Left kidney (tissue), 2 donors: ENCODE data around the gene MCM10. TPM values are rescaled to one million over a fixed set of nuclear protein-coding genes. Genes with fewer than 3 reads are reported as not detected.
"Not testable (repeated sequence)": the region's sequence is repeated elsewhere in the genome, so short reads cannot be mapped to it uniquely, and the experiment has no call there.

Experiments used
- DNase-seq: peaks from one replicate; pipeline ENCODE4 v3.0.0-alpha.2; 2013
- polyA plus RNA-seq: library from polyadenylated mRNA; unstranded; fragments of 120-200 nt; gene quantifications from one replicate; pipeline ENCODE4 v1.2.1, GENCODE V29; 2013; ENCODE audit not compliant: insufficient read length

MCM10 gene
- polyA plus RNA-seq, 1 donor = 17.1 TPM

DNA sequence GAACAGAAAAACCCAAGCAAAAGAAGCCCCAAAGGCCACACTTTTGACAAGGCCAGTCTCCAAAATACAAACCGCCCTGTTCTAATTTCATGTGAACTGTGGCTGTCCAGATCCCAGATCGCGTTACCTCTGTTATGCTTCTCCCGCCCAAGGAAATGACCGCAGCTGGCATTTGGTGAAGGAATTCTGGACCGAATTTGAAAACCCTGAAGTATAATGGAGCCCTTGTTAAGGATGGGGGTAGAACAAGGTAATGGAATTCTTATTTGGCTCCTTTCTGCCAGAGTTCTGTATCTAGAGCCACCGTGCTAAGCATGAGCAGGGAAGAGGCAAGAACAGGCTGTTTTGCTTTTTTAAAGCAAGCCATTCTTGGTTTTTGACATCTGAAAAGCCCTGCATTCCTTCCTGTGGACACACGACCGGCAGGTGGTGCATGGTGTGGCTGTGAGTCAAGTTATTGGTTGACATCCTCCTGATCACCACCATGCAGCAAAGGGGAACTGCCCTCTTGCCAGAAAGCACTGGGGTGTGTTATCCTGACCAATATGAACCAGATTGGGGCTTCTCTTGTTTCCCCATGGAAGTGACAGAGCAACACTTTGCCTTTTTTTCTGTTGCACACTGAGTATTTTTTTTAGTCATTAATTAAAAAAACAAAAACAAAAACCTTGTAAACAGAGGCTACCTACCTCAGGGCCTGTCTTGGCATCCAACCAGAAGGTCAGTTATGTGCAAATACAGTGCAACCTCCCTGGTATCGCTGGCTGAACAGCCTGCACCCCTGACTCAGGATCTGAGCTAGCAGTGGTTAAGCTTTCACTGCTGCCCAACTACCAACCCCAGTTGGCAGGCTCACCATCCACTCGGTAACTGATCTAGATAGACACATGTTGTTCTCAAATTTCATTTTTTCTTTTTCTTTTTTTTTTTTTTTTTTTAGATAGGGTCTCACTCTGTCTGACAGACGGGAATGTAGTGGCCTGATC is 58.6 kb downstream of the MCM10 start:
- DNase-seq = no peak

DNA sequence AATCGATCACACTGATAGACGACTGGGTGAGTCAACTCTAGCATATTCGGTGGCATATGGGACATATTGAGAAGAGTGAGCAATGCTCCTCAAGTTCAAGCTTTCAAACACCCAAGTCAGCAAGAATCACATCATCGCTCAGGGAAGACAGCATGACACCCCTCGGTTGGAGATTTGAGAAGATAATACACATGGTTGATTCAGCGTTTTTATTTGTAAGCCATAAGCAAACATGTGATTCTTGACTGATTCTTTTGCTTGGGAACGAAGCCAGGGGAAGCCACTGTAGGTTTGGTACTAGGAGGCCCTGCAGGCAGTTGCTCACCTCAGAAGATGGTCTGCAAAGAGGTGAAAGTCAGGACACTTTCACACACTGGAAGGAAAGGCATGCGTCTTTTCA is 60.2 kb downstream of the MCM10 start:
- no peak for DNase-seq

DNA sequence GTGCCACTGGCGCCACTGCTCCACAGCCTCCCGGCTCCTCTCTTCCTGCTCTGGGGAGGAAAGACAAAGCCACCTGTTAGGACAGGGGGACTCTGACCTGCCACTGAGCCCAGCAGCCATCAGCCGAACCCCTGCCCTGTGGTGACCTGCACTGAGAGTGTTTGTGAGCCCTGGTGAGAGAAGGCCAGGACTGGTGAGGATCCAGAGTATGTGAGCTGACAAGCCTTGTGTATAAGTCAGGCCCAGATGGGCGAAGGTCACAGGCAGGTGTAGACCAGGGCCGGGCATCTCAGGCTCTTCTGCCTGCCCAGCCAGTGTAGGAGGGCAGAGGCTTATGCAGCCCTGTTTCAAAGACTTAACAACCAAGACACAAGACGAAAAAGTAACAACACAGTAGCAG is 60.8 kb downstream of the MCM10 start:
- DNase-seq = no peak

DNA sequence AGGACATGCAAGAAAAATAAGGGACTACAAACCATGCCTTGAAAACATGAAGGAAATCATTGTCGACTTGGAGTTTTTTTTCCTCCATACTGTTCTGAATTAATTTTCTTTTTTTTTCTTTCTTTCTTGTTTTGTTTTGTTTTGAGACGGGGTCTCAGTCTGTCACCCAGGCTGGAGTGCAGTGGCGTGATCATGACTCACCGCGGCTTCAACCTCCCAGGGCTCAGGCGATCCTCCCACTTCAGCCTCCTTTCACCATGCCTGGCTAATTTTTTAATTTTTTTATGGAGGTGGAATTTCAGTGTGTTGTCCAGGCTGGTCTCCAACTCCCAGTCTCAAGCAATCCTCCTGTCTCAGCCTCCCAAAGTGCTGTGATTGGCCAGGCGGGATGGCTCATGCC is 61.2 kb downstream of the MCM10 start:
- no peak for DNase-seq

DNA sequence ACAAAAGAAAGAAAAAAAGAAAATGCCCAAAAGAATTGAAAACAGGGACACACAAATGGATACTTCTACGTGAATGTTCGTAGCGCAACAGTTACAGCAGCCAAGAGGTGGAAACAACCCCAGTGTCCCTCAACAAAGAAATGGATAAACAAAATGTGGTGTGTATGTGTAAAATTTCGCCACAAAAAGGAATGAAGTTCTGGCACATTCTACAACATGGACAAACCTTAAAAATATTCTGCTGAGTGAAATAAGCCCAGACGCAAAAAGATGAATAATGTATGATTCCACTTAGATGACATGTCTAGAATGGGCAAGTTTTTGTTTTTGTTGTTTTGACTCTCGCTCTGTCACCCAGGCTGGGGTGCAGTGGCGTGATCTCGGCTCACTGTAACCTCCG is 61.9 kb downstream of the MCM10 start:
- DNase-seq = no peak

DNA sequence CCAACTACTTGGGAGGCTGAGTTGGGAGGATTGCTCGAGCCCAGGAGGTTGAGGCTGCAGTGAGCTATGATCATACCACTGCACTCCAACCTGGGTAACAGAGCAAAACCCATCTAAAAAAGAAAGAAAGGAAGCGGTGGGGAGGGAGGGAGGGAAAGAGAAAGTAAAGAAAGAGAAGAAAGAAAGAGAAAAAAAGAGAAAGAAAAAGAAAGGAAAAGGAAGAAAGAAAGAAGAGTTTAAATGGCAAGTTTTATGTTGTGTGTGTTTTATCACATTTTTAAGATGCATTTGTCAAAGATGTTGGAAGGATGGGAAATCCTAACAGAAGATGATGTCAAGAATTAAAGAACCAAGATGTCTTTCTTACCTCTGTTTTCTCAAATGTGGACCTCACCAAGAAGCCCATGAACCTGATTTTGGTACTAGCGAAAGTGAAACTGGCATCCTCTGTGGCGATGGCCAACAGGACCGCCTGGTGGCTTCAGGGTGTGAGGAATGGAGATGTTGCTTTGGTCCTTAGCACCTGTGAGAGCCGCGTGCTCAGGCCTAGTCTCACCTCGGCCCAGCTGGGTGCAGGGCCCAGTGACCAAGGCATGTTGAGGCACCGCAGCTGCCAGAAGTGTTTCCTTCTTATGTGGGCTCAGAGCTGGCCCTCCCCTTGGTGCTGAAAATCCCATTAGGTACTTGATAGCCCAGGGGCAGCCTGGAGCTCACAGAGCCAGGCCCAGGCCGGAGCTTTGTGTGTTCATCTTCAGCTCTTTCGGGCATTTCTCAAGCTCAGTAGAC is 63.0 kb downstream of the MCM10 start:
- no peak for DNase-seq

DNA sequence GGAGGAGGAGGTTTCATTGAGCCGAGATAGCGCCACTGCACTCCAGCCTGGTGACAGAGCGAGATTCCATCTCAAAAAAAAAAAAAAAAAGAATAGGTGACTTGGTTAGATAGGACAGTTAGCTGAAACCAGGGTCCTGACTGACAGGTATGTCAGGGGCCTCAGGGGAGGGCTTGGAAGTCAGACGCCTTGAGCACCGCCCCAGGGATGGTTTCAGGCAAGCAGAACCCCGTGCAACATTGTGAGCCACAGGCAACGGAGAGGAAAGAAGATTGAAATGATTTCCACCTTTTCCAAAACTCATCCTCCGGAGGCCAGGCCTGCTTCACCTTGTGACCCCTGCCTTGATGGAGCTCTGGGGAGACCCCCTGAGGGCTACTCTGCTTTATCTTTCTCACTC is 64.2 kb downstream of the MCM10 start:
- no peak for DNase-seq

DNA sequence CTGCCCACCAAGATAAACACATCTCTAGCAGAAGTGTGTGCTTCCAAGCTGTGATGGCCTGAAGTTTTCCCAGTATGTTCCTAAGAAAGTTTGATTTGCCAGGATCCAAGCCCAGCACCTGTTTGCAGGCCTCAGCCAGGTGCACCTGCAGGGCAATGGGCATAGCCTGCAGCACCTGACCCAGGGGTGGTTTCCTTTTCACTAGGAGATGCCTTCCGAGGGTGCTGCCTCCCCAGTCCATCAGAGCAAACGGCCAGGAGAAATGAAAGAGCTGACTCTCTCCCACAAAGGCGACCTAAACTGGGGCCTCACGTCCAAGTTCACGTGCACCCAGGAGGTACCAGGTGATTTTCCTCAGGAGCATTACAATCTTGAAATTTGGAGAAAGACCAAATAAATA is 65.7 kb downstream of the MCM10 start:
- no peak for DNase-seq

DNA sequence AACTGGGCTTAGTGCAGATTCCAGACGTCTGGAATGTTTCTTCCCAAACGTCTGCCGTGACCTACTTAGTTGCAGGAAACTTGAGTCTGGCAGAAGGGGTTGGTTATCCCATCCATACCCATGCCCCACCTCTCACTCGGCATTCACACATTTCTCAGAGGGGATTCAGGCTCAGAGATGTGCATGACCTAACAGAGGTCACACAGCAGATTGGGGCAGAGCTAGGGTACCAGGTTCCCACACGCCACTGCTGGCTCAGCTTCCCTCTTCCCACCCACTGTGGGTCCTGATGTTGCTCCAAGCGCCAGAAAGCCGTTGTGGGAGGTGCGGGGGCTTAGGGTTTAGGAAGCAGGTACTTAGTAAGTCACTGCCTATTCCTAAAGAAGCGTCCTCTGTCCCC is 69.8 kb downstream of the MCM10 start:
- no peak for DNase-seq

DNA sequence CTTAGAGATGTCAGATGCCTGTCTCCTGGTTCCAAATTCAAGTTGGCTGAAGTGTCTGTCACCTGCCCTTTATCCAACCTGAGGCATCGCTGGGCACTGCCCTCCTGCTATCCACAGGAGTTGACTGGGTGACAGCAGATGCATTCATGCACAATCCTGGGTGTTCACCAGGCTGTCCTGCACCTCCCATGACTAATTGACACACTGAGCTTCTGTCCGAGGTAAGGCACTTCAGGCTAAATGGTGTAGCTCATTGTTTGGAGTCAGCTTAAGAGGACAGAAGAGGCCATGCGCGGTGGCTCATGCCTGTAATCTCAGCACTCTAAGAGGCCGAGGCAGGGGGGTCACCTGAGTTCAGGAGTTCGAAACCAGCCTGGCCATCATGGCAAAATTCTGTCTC is 70.5 kb downstream of the MCM10 start:
- DNase-seq = no peak

DNA sequence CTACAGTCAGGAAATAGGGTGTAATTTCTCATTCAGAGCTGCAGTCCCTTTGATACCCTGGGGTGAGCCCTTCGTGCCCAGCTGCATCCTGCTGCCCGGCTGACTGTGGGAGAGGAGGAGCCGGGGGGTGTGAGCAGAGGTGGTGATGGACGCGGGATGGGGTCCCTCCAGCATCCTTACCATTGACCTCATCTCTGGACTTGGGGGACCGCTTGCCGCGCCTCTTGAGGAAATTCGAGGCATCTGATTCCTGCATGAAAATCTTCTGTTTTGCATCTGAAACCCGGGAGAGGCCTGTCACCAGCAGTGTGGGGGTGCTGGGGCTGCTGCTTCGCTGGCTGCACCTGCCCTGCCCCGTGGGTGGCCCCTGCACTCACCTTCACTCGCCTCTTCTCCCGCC is 72.0 kb downstream of the MCM10 start:
- no peak for DNase-seq

DNA sequence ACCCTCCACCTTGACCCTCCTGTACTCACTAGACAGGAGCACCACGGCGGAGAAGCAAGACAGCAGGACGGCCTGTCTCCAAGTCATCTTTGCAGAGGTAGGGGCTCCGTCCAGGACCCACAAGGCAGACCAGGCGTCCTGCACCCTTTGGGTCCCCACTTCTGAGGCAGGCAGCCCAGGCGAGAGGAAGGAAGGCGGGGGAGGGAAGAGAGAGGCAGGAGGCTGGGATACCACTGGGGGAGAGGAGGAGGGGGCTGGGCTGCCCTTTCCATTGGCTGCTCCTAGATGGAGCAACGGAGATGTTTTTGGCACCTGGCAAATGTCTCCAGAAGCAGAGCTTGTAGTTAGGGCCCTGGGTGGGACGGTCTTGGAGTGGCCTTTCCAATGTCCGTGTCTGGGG is 72.8 kb downstream of the MCM10 start, which contains the start of gene UCMA:
Gene UCMA (minus strand): TSS at position 203 of the 400 bp plus-strand sequence. CDS start 116 bp downstream, at position 87.
- DNase-seq = no peak

DNA sequence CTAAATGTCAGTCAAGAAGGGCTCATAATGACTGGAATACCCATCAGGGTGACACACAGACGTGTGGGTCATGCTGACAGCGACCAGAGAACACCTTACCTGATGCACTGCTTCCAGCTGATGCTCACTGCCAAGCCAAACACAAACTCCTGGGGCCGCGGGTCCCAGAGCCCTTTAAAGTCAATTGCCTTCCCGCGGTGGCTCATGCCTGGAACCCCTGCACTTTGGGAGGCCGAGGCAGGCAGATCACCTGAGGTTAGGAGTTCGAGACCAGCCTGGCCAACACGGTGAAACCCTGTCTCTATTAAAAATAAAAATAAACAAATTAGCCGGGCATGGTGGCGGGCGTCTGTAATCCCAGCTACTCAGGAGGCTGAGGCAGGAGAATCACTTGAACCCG is 73.4 kb downstream of the MCM10 start:
- not testable (repeated sequence) for DNase-seq

DNA sequence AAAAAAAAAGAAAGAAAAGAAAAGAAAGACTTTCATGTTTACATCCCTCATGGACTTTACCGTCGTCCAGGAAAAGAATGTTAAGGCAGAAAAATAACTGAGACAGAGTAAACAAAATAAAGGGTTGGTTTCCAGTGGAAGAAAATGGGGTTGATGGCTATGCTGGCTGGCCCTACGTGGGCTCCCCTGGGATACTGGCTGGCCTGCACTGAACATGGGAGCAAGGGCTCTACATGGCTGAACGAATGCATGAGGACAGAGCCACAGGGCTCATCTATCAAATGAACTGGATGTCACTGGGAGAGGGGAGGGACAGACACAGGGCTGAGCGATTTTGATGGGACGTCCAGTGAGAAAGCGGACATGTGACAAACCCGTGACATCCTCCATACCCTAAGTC is 75.3 kb downstream of the MCM10 start:
- DNase-seq = no peak

DNA sequence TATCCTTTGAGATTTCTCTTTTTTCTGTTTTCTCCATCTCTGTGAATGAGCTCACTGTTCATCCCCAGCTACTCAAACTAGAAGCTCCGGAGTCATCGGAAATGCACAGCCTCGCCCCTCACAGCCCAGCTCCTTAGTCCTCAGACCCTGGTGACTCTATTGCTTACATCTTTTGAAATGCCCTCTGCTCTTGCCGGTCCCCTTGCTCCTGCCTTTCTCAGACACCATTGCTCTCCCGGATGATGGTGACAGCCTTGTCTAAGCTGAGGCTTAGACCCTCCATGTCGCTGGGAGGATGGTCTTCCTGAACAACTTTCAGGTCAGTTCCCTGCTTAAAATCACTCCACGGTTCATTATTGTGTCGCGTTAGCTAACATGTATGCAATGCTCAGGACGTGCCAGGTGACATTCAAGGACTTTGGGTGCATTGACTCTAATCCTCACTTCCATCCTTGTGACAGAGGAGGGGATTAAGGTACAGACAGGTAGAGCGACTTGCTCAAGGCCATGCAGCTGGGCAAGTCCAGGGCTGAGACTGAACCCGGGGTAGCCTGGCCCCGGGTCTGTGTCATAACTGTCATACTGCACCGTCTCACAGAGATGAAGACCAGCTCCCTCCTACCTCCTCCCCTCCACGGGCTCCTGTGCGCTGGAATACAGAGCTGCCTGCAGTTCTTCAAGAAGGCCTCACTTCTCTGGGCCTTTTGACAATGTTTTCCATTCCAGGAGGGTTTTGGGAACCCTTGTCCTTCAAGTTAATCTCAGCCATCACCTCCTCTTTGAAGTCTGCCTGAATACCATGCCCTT is 77.1 kb downstream of the MCM10 start:
- no peak for DNase-seq

DNA sequence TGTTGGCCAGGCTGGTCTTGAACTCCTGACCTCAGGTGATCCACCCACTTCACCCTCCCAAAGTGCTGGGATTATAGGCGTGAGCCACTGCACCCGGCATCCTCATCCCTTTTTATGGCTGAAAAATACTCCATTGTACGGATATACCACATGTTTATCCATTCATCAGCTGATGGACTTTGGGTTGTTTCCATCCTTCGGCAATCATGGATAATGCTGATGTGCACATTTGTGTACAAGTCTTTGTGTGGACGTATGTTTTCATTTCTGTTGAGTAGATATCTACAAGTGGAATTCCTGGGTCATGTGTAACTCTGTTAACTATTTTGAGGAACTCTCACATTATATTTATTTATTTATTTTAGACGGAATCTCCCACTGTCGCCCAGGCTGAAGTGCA is 78.6 kb downstream of the MCM10 start:
- DNase-seq = no peak

DNA sequence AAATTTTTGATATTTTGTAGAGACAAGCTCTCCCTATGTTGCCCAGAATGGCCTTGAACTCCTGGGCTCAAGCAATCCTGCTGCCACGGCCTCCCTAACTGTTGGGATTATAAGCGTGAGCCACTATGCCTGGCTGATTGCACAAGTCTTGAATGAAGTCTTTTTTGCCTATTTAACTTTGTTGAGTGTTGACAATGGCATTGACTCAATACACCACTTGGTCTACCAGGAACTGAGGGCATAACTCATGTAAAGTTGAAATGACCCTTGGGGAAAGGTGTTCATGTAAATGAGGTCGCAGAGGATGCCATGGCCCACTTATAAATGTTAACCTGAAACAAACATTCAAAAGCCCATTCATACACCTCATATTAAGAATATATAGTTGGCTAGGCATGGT is 80.3 kb downstream of the MCM10 start:
- DNase-seq = no peak

DNA sequence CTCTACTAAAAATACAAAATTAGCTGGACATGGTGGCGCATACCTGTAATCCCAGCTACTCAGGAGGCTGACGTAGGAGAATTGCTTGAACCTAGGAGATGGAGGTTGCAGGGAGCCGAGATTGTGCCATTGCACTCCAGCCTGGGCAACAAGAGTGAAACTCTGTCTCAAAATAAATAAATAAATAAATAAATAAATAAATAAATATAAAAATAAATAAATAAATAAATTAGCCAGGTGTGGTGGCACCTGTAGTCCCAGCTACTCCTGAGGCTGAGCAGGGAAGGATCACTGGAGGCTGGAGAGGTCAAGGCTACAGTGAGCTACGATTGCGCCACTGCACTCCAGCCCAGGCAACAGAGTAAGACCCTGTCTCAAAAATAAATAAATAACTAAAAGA is 80.9 kb downstream of the MCM10 start:
- DNase-seq = not testable (repeated sequence)

DNA sequence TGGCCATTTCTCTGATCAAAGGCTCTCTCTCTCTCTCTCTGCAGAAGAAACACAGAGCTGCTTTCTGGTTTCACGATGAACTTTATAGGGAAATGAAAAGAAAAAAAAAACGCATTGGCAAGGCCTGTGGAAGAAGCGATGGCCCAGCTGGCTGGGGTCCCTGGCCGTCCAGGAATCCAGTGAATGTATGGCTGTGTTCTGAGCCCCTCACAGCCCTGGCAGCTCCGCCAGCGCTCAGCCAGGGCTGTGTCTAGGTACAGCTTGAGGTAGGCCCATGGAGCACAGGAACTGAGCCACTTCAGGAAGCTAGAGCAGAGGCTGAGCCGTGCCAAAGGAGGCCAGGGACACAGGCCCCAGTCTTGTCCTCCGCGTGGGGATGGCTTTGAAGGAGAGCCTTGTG is 85.9 kb downstream of the MCM10 start:
- no peak for DNase-seq

DNA sequence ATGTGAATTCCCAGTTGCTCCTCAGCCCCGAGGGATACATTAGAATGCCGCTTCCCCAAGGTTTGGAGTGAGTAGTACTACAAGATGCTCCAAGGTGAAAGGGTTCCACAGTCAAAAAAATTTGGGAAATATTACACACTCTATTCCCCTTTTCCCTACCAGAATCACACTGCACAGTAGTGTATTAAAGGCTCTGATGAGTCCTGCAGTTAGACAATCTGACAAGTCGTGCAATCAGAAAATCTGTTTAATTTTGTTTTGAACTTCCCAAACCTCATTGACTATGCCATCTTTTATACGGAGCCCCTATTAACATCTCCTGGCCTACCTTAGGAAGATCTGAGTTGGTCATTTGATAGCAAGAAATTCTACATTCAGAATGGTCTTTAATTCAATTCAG is 86.4 kb downstream of the MCM10 start:
- DNase-seq = no peak

DNA sequence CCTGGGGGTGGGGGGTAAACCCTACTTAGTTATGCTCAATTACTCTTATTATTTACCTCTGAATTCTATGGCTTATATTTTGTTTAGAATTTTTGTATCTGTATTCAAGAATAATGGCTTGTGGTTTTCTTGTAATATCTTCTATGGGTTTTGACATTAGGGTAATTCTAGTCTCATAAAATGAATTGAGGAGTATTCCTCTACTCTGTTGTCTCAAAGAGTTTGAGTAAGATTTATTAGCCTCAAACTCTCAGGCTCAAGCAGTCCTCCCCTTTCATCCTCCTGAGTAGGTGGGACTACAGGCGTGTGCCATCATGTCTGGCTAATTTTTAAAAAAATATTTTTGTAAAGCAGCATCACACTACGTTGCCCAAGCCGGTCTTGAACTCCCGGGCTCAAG is 92.4 kb downstream of the MCM10 start:
- no peak for DNase-seq

DNA sequence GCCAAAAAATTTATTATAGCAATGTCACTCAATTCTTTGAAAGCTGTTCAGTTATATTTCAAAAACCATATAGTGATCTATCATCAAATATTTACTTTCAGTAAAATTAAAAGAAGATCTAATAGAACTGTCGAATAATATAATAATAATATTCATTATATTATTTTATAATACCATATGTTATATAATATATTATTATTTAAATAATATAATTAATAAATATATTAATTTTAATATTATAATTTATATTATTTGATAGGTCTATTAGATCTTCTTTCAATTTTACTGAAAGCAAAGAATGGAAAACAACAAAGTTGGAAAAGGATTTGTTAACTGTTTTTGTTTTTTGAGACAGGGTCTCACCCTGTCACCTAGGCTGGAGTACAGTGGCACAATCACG is 95.3 kb downstream of the MCM10 start:
- no peak for DNase-seq
